Measurements from ENCODE around the gene PI4KB.

DNA sequence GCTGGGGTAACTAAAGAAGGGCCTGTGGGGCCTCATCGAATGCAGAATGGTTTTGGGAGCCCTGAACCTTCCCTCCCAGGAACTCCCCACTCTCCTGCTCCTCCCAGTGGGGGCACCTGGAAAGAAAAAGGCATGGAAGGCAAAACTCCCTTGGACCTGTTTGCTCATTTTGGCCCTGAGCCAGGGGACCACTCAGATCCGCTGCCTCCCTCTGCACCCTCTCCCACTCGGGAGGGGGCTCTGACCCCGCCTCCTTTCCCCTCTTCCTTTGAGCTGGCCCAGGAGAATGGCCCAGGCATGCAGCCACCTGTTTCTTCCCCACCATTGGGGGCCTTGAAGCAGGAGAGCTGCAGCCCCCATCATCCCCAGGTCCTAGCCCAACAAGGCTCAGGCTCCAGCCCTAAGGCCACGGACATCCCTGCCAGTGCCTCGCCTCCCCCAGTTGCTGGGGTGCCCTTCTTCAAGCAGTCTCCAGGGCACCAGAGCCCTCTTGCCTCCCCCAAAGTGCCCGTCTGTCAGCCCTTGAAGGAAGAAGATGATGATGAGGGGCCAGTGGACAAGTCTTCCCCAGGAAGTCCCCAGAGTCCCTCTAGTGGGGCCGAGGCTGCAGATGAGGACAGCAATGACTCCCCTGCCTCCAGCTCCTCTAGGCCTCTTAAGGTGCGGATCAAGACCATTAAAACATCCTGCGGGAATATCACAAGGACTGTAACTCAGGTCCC, 40.4 kb downstream of the PI4KB start:
- TF ChIP-seq CTCF (IDR thresholded peaks at IDR 0.05; ENCODE audit: low read depth, low read length, poor library complexity, severe bottlenecking) (no peak), EZH2phosphoT487 (IDR thresholded peaks at IDR 0.05; ENCODE audit: borderline replicate concordance, low read length) (no peak)
